Esophagus (tissue), 2 donors: ENCODE data around the gene MDGA2. TPM values are rescaled to one million over a fixed set of nuclear protein-coding genes. Genes with fewer than 3 reads are reported as not detected.

Experiments used
- H3K27ac ChIP-seq, 2 donors: one replicate each; pipeline ENCODE4 v1.5.1; 2013; ENCODE audit warnings: low read depth in 2 of 2, mild to moderate bottlenecking in 2 of 2, inconsistent platforms in 1 of 2, low read length in 1 of 2, moderate library complexity in 1 of 2
- H3K27me3 ChIP-seq, 2 donors: one replicate each; pipeline ENCODE4 v1.6.1; 2013; ENCODE audit warnings: low read length in 2 of 2, control low read depth in 1 of 2, mild to moderate bottlenecking in 1 of 2; ENCODE audit not compliant: insufficient read depth in 2 of 2, control insufficient read depth in 1 of 2
- H3K36me3 ChIP-seq, 2 donors: one replicate each; pipeline ENCODE4 v1.6.1; 2013; ENCODE audit warnings: low read length in 1 of 2; ENCODE audit not compliant: control insufficient read depth in 2 of 2, insufficient read depth in 2 of 2
- H3K4me1 ChIP-seq, 2 donors: one replicate each; pipeline ENCODE4 v1.6.1; 2013; ENCODE audit warnings: low read length in 1 of 2; ENCODE audit not compliant: control insufficient read depth in 2 of 2, insufficient read depth in 2 of 2
- H3K4me3 ChIP-seq, 2 donors: one replicate each; pipeline ENCODE4 v1.5.1; 2013; ENCODE audit warnings: low read length in 2 of 2, mild to moderate bottlenecking in 2 of 2, low read depth in 1 of 2, moderate library complexity in 1 of 2
- H3K9me3 ChIP-seq, 2 donors: one replicate each; pipeline ENCODE4 v1.6.1; 2013; ENCODE audit warnings: mild to moderate bottlenecking in 2 of 2, low read depth in 1 of 2, low read length in 1 of 2, moderate library complexity in 1 of 2; ENCODE audit not compliant: control insufficient read depth in 2 of 2, insufficient read depth in 1 of 2
- WGBS, 2 donors: extraction: QIAGEN DNeasy Blood & Tissue Kit; methylation state at CpG; one replicate each; pipeline ENCODE4 v1.1.7; 2013; 5-methylcytosine and 5-hydroxymethylcytosine counted together
- polyA plus RNA-seq, 2 donors: library from polyadenylated mRNA; stranded (reverse); fragments of 200-250 nt; gene quantifications; one replicate each; pipeline ENCODE4 v1.2.3, GENCODE V29; 2013
- donor health status: healthy with polysubstance abuse.
- donor health status: Bipolar disorder and iron deficiency.

MDGA2 gene
- polyA plus RNA-seq, 2 donors = not detected

DNA sequence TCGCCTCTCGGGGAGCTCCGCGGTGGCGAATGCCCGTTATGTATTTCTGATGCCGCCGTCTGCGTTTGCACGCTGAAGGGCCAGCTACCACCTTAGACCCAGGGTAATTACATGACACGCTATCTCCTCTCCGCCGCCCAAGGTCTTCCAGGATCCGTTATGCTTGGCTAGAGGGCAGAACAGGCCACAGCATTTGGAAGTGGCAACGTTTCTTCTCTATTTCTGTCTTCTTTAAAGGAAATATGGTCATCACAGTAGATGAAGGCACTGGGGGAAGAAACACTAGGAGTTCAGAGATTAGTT is 861 bp upstream of the MDGA2 start:
- Histone ChIP-seq H3K27me3 (peaks cover 6 to 15% of the 10 kb centered on the region in 2 donors), H3K4me1 (peaks cover 0 to 4% of the 10 kb centered on the region in 2 donors), H3K9me3 (peaks cover 0 to 2% of the 10 kb centered on the region in 2 donors), H3K27ac (no peak overlapping the region), H3K36me3 (no peaks in the 10 kb centered on the region), H3K4me3 (no peak overlapping the region)
- 3 to 7% methylated on average over 15 of the region's 15 CpGs for WGBS, 2 donors

DNA sequence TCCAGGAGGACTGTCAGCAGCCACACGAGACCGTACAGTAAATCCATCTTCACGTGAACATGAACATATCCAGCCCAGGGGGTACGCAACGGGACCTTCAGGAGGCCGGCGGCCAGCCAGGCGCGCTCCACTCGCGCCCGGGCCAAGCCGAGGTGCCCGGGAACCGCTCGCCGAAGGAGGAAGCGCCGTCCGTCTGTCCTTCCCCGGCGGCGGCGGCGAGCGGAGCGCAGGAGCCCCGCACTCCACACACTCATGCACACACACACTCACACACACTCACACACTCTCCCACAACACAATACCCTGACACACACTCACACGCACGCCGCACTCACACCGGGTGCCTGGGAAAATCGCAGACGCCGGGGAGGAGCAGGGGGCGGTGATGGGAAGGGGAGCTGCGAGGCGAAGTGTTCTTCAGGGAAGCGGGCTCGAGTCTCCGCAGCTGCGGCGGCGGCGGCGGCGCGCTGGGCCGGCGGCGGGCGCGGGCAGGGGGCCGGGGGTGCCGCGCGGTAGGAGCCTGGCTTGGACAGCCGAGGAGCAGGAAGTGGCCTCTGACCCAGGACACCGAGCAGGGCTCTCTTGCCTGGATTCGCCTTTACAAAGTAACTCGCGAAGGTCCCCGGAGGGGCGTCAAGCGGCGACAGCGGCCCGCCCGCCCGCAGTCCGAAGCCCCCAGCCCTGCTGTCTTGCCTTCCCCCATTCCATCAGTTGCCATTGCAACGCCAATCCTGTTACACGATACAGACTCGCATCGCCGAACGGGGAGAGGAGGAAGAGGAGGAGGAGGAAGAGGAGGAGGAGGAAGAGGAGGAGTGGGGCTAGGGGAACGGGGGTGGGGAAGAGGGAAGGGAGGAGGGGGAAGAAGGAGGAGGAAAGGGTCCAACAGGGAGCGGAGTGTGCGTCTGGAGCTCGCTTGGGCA is 601 bp downstream of the MDGA2 start:
- Histone ChIP-seq H3K4me3 (peak overlapping the region in 1 of 2 donors; percentile 5), H3K9me3 (peaks cover 0 to 2% of the 10 kb centered on the region in 2 donors), H3K4me1 (peaks cover 0 to 4% of the 10 kb centered on the region in 2 donors), H3K27me3 (peaks cover 6 to 15% of the 10 kb centered on the region in 2 donors), H3K36me3 (no peaks in the 10 kb centered on the region), H3K27ac (no peak overlapping the region)
- 4% methylated on average over 80 to 81 of the region's 81 CpGs for WGBS, 2 donors

DNA sequence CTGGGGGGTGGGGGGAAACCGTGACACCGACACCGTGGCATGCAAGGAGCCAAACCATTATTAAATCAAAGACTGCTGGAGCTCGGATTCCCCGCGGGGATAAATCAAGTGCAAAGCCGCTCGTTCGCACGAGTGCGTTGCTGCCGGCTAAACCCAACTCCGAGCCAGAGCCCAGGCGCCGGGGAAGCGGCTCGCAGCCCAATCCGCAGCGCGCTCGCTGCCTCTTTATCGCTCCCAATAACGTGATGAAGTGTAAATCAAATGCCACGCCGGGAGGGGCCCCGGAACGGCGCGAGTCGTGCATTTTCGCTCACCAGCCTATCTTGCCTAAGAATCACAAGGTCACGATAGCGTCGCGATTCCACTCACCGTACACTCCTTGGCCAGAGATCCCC is 1.3 kb downstream of the MDGA2 start:
- Histone ChIP-seq H3K4me3 (peak overlapping the region in 1 of 2 donors; percentile 5), H3K9me3 (peaks cover 0 to 2% of the 10 kb centered on the region in 2 donors), H3K27me3 (peaks cover 6 to 15% of the 10 kb centered on the region in 2 donors), H3K36me3 (no peaks in the 10 kb centered on the region), H3K4me1 (peaks cover 0 to 4% of the 10 kb centered on the region in 2 donors), H3K27ac (no peak overlapping the region)
- 1 to 4% methylated on average over 36 of the region's 36 CpGs for WGBS, 2 donors

DNA sequence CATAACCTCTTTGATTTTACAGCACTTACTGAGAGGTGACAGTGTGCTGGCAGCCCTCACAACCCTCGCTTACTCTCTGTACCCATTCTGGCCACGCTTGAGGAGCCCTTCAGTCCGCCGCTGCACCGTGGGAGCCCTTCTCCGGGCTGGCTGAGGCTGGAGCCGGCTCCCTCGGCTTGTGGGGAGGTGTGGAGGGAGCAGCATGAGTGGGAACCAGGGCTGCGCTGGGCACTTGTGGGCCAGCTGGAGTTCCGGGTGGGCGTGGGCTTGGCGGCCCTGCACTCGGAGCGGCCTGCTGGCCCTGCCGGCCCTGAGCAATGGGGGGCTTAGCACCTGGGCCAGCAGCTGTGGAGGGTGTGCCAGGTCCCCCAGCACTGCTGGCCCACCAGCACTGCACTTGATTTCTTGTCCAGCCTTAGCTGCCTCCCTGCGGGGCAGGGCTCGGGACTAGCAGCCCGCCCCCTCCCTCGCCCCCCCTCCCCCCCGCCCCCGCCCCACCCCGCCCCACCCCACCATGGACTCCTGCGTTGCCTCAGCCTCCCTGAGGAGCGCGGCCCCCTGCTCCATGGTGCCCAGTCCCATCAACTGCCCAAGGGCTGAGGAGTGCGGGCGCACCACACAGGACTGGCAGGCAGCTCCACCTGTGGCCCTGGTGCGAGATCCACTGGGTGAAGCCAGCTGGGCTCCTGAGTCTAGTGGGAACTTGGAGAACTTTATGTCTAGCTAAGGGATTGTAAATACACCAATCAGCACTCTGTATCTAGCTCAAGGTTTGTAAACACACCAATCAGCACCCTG is 9.9 kb downstream of the MDGA2 start:
- no peaks in the 10 kb centered on the region for H3K36me3 ChIP-seq
- H3K9me3 ChIP-seq = no peaks in the 10 kb centered on the region
- H3K27me3 ChIP-seq = no peaks in the 10 kb centered on the region
- H3K4me1 ChIP-seq = no peaks in the 10 kb centered on the region
- WGBS, 2 donors = 86 to 87% methylated on average over 21 to 27 of the region's 28 CpGs
- H3K4me3 ChIP-seq = no peak overlapping the region
- no peak overlapping the region for H3K27ac ChIP-seq

DNA sequence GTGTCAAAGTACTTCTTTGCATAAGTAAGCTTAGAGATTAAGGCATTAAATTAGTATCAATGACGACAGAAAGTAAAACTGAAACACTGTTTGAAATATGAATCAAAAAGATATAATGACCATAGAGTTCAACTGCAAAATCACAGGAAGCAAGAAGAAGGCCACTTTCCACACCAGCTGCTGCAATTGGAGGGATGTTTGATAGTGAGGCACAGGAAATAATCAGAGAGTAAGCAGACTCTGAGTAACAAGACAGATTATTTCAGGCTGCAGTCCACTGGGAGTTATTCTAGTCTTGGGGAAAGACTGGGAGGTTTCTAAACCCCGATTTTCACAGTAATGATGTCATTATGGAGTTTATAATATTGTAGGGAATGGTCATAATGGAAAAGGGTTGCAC is 12.9 kb downstream of the MDGA2 start:
- H3K4me1 ChIP-seq = no peaks in the 10 kb centered on the region
- no peak overlapping the region for H3K27ac ChIP-seq
- no peaks in the 10 kb centered on the region for H3K9me3 ChIP-seq
- 53 to 62% methylated on average over 2 of the region's 2 CpGs for WGBS, 2 donors
- H3K4me3 ChIP-seq = no peak overlapping the region
- H3K27me3 ChIP-seq = no peaks in the 10 kb centered on the region
- no peaks in the 10 kb centered on the region for H3K36me3 ChIP-seq

DNA sequence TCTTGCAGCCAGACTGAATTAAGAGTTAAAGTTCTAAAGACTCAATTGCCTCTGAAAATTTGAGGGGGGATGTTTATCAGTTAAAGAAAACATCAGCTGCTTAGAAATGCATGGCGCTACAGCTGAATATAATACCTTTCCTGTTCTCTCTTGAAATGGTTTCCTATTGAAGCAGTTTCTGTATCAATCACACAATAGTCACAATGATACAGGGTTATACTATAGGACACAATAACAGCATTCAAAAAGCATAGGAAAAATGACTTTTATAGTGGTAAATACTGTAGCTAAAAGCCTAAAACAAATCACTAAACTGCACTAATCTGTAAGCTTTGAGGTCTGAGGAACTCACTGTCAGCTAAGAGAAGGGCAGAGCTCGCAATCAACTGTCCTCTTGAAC is 15.2 kb downstream of the MDGA2 start:
- Histone ChIP-seq H3K27ac (no peak overlapping the region), H3K4me3 (no peak overlapping the region), H3K27me3 (no peaks in the 10 kb centered on the region), H3K9me3 (no peaks in the 10 kb centered on the region), H3K36me3 (no peaks in the 10 kb centered on the region), H3K4me1 (no peaks in the 10 kb centered on the region)
- 59 to 66% methylated on average over 2 of the region's 2 CpGs for WGBS, 2 donors

DNA sequence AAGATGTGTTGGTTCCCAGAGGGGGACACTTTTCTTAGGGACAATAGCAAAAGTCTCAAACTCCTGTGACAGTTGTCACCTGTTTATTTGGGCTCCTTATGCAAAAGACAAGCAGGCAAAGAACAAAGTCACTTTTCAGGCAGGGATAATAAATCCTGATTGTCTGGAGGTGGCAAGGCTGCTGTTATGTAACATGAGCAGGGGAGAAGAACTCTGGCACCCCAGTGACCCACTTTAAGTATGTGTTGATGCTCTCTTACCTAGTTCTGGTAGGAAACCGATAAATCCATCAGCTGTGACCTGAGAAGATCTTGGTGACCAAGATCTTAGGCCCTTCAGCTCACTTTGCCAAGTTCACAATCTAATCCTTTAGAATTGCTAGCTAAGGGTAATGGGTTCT is 17.4 kb downstream of the MDGA2 start:
- H3K27ac ChIP-seq = no peak overlapping the region
- H3K36me3 ChIP-seq = no peaks in the 10 kb centered on the region
- no peak overlapping the region for H3K4me3 ChIP-seq
- no peaks in the 10 kb centered on the region for H3K9me3 ChIP-seq
- no peaks in the 10 kb centered on the region for H3K27me3 ChIP-seq
- no peaks in the 10 kb centered on the region for H3K4me1 ChIP-seq
- WGBS, 2 donors = 76 to 80% methylated on average over 1 of the region's 1 CpG

DNA sequence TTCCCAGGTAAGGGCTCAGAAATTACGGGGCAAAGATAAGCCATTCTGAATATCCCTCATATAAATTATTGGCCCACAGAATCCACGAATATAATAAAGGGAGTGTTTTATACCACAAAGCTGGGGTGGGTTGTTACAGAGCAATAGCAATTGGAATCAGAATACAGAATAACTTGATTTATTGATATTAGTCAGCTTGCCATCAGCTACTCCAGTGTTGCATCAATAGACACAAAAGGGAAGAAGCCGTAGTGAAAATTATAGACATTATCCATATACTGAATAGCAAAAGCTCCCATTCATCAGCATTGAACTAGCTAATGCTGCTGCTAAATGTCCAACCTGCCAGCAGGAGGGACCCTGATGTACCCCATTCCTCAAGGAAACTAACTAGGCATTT is 18.3 kb downstream of the MDGA2 start:
- no peak overlapping the region for H3K27ac ChIP-seq
- no peaks in the 10 kb centered on the region for H3K4me1 ChIP-seq
- no peak overlapping the region for H3K4me3 ChIP-seq
- WGBS, 2 donors = 85 to 88% methylated on average over 3 of the region's 3 CpGs
- no peaks in the 10 kb centered on the region for H3K9me3 ChIP-seq
- no peaks in the 10 kb centered on the region for H3K27me3 ChIP-seq
- no peaks in the 10 kb centered on the region for H3K36me3 ChIP-seq

DNA sequence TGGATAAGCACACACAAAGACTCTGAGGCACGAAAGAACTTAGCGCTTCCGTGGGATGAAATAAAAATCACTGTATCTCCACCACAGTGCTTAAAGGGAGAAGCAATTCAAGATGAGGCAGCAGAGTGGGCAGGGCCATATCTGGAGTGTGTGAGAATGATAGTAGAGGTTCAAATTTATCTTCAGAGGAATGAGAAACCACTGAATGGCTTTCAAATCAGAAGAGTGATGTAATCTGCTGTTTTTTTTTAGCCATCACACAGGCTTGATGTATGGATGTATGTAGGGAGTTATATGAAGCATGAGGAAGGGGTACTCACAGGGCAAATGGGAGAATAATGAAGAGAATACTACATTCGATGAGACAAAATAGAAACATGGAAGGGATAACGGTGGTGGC is 24.1 kb downstream of the MDGA2 start:
- Histone ChIP-seq H3K9me3 (peaks cover 0 to 3% of the 10 kb centered on the region in 2 donors), H3K4me3 (no peak overlapping the region), H3K27me3 (no peaks in the 10 kb centered on the region), H3K4me1 (no peaks in the 10 kb centered on the region), H3K27ac (no peak overlapping the region), H3K36me3 (no peaks in the 10 kb centered on the region)
- 79 to 80% methylated on average over 5 of the region's 5 CpGs for whole genome bisulfite sequencing, 2 donors
